Fibroblast of lung (primary cell): ENCODE data around the gene CYP19A1. TPM values are rescaled to one million over a fixed set of nuclear protein-coding genes. Genes with fewer than 3 reads are reported as not detected.

Experiments used
- DNase-seq, 2 donors: peaks; one replicate each; pipeline versions ENCODE4 v3.0.0 to v3.0.0-alpha.2; 2010; ENCODE audit warnings: low read depth in 2 of 2
- H2AFZ ChIP-seq: 2 replicates; pipeline ENCODE4 v1.5.1; 2012; ENCODE audit warnings: low read length, control low read depth, inconsistent platforms
- H3K27ac ChIP-seq: 2 replicates; pipeline ENCODE4 v1.5.1; 2011; ENCODE audit warnings: low read length, control low read depth; ENCODE audit not compliant: insufficient read depth
- H3K27me3 ChIP-seq: 2 replicates; pipeline ENCODE4 v1.5.1; 2011; ENCODE audit warnings: mild to moderate bottlenecking, low read length; ENCODE audit not compliant: control insufficient read depth, insufficient read depth
- H3K36me3 ChIP-seq: 2 replicates; pipeline ENCODE4 v1.5.1; 2011; ENCODE audit warnings: low read length; ENCODE audit not compliant: control insufficient read depth, insufficient read depth
- H3K4me1 ChIP-seq: 2 replicates; pipeline ENCODE4 v1.5.1; 2011; ENCODE audit warnings: low read length; ENCODE audit not compliant: control insufficient read depth, insufficient read depth; ENCODE audit errors: extremely low read depth
- H3K4me2 ChIP-seq: 2 replicates; pipeline ENCODE4 v1.5.1; 2011; ENCODE audit warnings: low read length, control low read depth; ENCODE audit not compliant: insufficient read depth; ENCODE audit errors: extremely low read depth
- H3K4me3 ChIP-seq, 4 experiments: fragments of 200-600 bp in 1 of 4; sonication (generic) in 1 of 4; replicated peaks in 1 of 4; 2 replicates each; pipeline ENCODE4 v1.5.1; 2011 to 2016; ENCODE audit warnings: low read length in 4 of 4, low read depth in 3 of 4, mild to moderate bottlenecking in 3 of 4, control low read depth in 2 of 4, inconsistent platforms in 1 of 4, mixed read lengths in 1 of 4; ENCODE audit not compliant: insufficient read depth in 1 of 4; ENCODE audit errors: control extremely low read depth in 1 of 4
- H3K79me2 ChIP-seq: 2 replicates; pipeline ENCODE4 v1.5.1; 2012; ENCODE audit warnings: mild to moderate bottlenecking, low read length, inconsistent platforms; ENCODE audit not compliant: control insufficient read depth, insufficient read depth
- H3K9ac ChIP-seq: 2 replicates; pipeline ENCODE4 v1.5.1; 2011; ENCODE audit warnings: mild to moderate bottlenecking, low read length, control low read depth; ENCODE audit not compliant: insufficient read depth
- H3K9me3 ChIP-seq: 2 replicates; pipeline ENCODE4 v1.5.1; 2012; ENCODE audit warnings: low read depth, low read length; ENCODE audit not compliant: control insufficient read depth, insufficient read depth
- H4K20me1 ChIP-seq: 2 replicates; pipeline ENCODE4 v1.5.1; 2011; ENCODE audit warnings: low read length; ENCODE audit not compliant: control insufficient read depth, insufficient read depth; ENCODE audit errors: extremely low read depth
- CTCF ChIP-seq, 2 donors: IDR thresholded peaks in 1 of 2; conservative IDR thresholded peaks in 1 of 2; 1 replicate in 1 of 2; 2 replicates in 1 of 2; pipeline ENCODE4 v1.5.1; 2011 to 2012; ENCODE audit warnings: low read length in 2 of 2, control low read depth in 1 of 2, inconsistent platforms in 1 of 2, low read depth in 1 of 2, mild to moderate bottlenecking in 1 of 2
- EZH2 ChIP-seq: IDR thresholded peaks from 2 replicates; pipeline ENCODE4 v1.5.1; 2012; ENCODE audit warnings: low read length, control low read depth, mild to moderate bottlenecking; ENCODE audit errors: missing control alignments
- polyA plus RNA-seq, 2 donors: library from polyadenylated mRNA; depleted of rRNA in 1 of 2; stranded (reverse) in 1 of 2; unstranded in 1 of 2; fragments of >200 nt; gene quantifications; 2 replicates each; pipeline ENCODE4 v1.2.1, GENCODE V29; 2011 to 2012; ENCODE audit warnings: missing spikeins in 1 of 2
- total RNA-seq: library from RNA; depleted of rRNA; stranded (reverse); fragments of >200 nt; gene quantifications from 2 replicates; pipeline ENCODE4 v1.2.1, GENCODE V29; 2014

The CYP19A1 gene
- total and polyA plus RNA-seq, 2 donors (not counting 1 experiment from before 2014, with no cell fraction given) = 0.16 to 2.3 TPM

- DNase-seq = no peak
- Histone ChIP-seq H2AFZ (no peak overlapping the region), H3K4me1 (no peaks in the 10 kb centered on the region), H3K9me3 (no peaks in the 10 kb centered on the region), H3K27me3 (peaks cover 3% of the 10 kb centered on the region), H3K79me2 (no peaks in the 10 kb centered on the region), H3K4me2 (no peak overlapping the region), H3K36me3 (no peaks in the 10 kb centered on the region), H3K4me3 (no peak overlapping the region), H3K9ac (no peak overlapping the region), H3K27ac (no peak overlapping the region), H4K20me1 (no peaks in the 10 kb centered on the region)
- no peak for TF ChIP-seq EZH2
- TF ChIP-seq CTCF (conservative IDR thresholded peaks at IDR 0.05 in 1 of 2, IDR thresholded peaks at IDR 0.05 in 1 of 2; ENCODE audit: low read depth in 1 of 2, low read length in 2 of 2) = no peak
Measured at GRCh38 chr15:51328926-51329325, 9.5 kb downstream of the CYP19A1 start.

- Histone ChIP-seq H3K4me1 (no peaks in the 10 kb centered on the region), H3K4me3 (no peak overlapping the region), H3K9ac (no peak overlapping the region), H3K9me3 (no peaks in the 10 kb centered on the region), H2AFZ (no peak overlapping the region), H3K36me3 (no peaks in the 10 kb centered on the region), H3K4me2 (no peak overlapping the region), H4K20me1 (no peaks in the 10 kb centered on the region), H3K27ac (no peak overlapping the region), H3K79me2 (no peaks in the 10 kb centered on the region), H3K27me3 (peaks cover 3% of the 10 kb centered on the region)
- TF ChIP-seq EZH2 (no peak), CTCF (conservative IDR thresholded peaks at IDR 0.05 in 1 of 2, IDR thresholded peaks at IDR 0.05 in 1 of 2; ENCODE audit: low read depth in 1 of 2, low read length in 2 of 2) (no peak)
- no peak for DNase-seq
Measured at GRCh38 chr15:51327081-51327480, 11.3 kb downstream of the CYP19A1 start.

- Histone ChIP-seq H3K4me2 (no peak overlapping the region), H3K36me3 (no peaks in the 10 kb centered on the region)
Measured at GRCh38 chr15:51325167-51325566, 13.2 kb downstream of the CYP19A1 start.

More at GRCh38 chr15:51325167-51325566, 13.2 kb downstream of the CYP19A1 start:
- Histone ChIP-seq H4K20me1 (no peaks in the 10 kb centered on the region), H3K4me1 (no peaks in the 10 kb centered on the region), H3K27ac (no peak overlapping the region), H3K9me3 (no peaks in the 10 kb centered on the region), H2AFZ (no peak overlapping the region), H3K79me2 (no peaks in the 10 kb centered on the region), H3K4me3 (no peak overlapping the region), H3K27me3 (peaks cover 5% of the 10 kb centered on the region), H3K9ac (no peak overlapping the region)
- TF ChIP-seq EZH2 = no peak
- no peak for TF ChIP-seq CTCF (conservative IDR thresholded peaks at IDR 0.05 in 1 of 2, IDR thresholded peaks at IDR 0.05 in 1 of 2; ENCODE audit: low read depth in 1 of 2, low read length in 2 of 2)
- no peak for DNase-seq
